Activated T-helper 17 cell treated with anti-CD3 and anti-CD28 coated beads, Interleukin-2, amount 50 U/mL, for 72 hours (primary cell): ENCODE results near the gene ZNHIT1. TPM values are rescaled to one million over a fixed set of nuclear protein-coding genes. Genes with fewer than 3 reads are reported as not detected.

ENCODE experiments used
- ATAC-seq: fragments of 150-1000 bp; cut with Tn5 transposase; replicated peaks from 2 replicates; pipeline ENCODE4 v1.10.0; 2021; ENCODE audit warnings: mild to moderate bottlenecking, moderate library complexity
- H3K27ac Mint-ChIP-seq: one replicate; pipeline ENCODE4 v1.8.0; 2022; ENCODE audit warnings: mixed read lengths
- H3K27me3 Mint-ChIP-seq: one replicate; pipeline ENCODE4 v1.8.0; 2022; ENCODE audit warnings: mixed read lengths
- H3K36me3 Mint-ChIP-seq: one replicate; pipeline ENCODE4 v1.8.0; 2022; ENCODE audit warnings: low read depth, mild to moderate bottlenecking, mixed read lengths
- H3K4me1 Mint-ChIP-seq: one replicate; pipeline ENCODE4 v1.8.0; 2022; ENCODE audit warnings: mixed read lengths
- H3K4me3 Mint-ChIP-seq: one replicate; pipeline ENCODE4 v1.8.0; 2022; ENCODE audit warnings: mild to moderate bottlenecking, mixed read lengths
- H3K9me3 Mint-ChIP-seq: one replicate; pipeline ENCODE4 v1.8.0; 2022; ENCODE audit warnings: mixed read lengths
- total RNA-seq, 2 donors: library from RNA; stranded (reverse); gene quantifications; one replicate each; pipeline ENCODE4 v1.2.3, GENCODE V29; 2022

ZNHIT1 gene
- total RNA-seq, 2 donors from 2014 or later = 49.3 to 56.8 TPM

DNA sequence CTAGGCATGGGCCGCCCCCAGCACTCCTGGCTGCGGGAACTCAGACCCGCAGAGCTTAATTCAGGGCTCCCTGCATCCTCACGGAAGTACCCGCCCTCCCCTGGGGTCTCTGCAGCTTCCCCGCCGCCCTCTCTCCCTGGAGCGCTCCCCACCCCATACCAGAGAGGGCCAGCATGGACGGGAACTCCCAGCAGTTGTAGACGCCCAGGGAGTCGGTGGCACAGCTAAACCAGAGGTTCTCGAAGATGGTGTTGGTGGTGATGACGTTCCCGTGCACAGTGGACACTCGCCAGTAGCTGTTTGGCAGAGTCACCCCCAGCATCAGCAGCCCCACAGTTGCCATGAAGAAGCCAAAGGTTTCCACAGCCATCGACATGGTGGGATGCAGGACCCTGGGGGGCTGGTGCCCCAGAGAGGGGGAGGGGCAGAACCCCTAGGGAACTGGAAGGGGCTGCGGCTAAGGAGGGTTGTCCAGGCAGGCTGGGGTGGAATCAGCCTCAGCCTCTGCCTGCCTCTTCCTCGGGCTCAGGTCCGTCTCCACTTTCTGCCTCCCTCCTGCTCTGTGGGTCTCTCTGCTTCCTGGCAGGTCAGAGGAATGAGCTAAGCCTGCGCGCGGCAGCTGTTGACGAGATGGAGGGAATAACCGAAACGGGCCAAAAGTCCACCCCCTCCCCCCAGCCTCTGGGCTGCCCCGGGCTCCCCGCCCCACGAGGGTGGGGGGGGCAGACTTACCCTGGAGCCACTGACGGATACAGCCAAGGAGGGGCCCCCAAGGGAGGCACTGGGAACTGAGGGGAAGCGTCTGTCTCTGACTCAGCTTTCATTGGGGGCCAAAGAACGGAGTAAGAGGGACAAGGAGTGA lies 19.5 kb downstream of the ZNHIT1 start, which contains the start of gene CLDN15:
CLDN15 (minus strand) TSS at position 597 of the 862 bp plus-strand sequence; CDS start at position 376, 221 bp downstream.
- Mint-ChIP-seq H3K9me3 (no peaks in the 10 kb centered on the region), H3K36me3 (peaks cover 22% of the 10 kb centered on the region), H3K4me3 (no peak within 1 kb of the TSS), H3K27me3 (no peaks in the 10 kb centered on the region), H3K4me1 (no peaks in the 10 kb centered on the region), H3K27ac (no peak within 1 kb of the TSS)
- ATAC-seq = no peak

DNA sequence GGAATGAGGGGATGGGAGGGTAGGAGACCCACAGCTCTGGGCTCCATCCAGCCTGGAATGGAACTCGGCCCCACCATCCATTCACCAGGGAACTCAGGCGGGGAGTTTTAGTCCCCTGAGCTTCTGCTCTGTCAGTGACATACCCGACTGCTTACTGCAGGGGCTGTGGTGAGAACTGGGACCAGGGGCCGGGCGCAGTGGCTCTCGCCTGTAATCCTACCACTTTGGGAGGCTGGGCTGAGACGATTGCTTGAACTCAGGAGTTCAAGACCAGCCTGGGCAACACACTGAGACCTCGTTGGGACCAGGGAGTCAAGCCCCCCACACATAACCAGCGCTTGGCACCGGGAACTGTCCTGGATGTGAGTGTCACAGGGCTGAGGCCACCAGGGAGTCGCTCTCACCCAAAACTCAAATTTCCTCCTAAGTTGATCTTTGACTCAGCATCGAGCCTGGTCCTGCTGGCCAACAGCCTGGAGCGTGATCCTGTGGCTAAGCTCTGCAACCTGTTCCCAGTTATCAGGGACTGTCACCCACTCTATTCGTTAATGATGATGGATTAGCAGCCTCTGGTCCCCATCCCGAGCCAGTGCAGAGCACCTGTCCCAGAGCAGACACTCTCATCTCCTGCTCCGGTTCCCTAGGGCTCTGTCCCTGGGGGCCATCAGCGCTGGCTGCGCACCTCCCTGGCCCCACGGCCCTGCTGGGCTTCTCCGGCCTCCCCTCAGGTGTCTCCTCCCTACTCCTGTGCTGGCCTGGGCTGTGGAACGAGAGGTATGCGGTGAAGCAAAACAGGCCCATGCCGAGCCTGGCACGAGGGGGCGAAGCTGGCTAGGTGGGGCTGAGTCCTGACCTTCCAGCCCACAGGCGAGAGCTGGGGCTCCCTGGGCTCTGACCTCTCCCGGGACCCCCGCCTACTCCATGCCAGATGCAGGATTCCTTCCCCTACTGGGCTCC lies 20.5 kb downstream of the ZNHIT1 start:
- peaks cover 29% of the 10 kb centered on the region for H3K36me3 Mint-ChIP-seq
- no peak for ATAC-seq
- no peaks in the 10 kb centered on the region for H3K9me3 Mint-ChIP-seq
- H3K4me1 Mint-ChIP-seq = no peaks in the 10 kb centered on the region
- no peak overlapping the region for H3K4me3 Mint-ChIP-seq
- no peak overlapping the region for H3K27ac Mint-ChIP-seq
- H3K27me3 Mint-ChIP-seq = no peaks in the 10 kb centered on the region

DNA sequence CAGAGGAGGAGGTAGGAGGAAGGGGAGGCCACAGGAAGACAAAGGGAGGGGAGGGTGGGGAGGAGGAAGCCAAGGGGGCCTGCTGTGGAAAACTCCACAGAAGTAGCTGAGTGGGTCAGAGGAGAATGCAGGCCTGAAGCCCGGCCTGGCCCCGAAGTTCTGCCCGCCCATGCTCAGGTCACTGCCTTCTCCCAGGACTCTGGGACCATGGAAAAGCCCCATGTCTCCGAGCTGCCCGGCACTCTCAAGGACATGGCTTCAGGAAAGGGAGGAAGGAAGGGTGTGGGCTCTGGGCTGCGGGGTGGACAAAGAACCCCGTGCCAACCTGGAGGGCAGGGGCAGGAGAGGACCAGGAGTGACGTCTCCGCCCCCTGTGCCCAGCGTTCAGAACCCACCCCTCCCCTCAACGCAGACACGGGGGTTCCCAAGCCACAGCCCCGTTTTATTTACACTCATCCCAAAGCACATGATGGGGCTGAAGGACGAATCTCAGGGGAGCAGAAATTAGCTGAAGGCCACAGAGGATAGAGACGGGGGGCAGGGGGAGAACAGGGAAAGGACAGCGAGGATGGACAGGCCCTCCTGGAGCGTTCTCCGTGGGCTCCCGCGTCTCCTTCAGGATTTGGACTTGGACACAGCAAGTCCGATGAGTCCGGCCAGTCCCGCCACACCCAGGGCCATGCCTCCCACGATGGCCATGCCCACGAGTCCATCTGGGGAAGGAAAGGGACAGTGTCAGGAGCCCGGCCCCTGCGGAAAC lies 21.4 kb downstream of the ZNHIT1 start:
- Mint-ChIP-seq H3K27ac (no peak overlapping the region), H3K4me3 (no peak overlapping the region), H3K9me3 (no peaks in the 10 kb centered on the region), H3K4me1 (no peaks in the 10 kb centered on the region), H3K27me3 (no peaks in the 10 kb centered on the region), H3K36me3 (peaks cover 33% of the 10 kb centered on the region)
- ATAC-seq = no peak

DNA sequence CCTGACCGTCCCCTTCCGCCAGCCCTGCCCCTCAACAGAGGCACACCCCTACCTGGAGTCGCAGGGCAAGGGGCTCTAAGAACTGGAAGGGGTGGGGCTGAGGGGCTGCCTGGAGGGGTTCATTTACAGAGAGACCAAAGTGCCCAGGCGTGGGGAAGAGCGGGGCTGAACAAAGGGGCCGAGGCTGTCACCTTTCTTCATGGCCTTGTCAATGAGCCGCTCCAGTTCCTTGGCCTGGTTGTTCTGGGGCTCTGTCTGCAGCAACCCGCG lies 21.9 kb downstream of the ZNHIT1 start:
- Mint-ChIP-seq H3K27ac (no peak overlapping the region), H3K4me3 (no peak overlapping the region), H3K4me1 (no peaks in the 10 kb centered on the region), H3K36me3 (peaks cover 37% of the 10 kb centered on the region), H3K27me3 (no peaks in the 10 kb centered on the region), H3K9me3 (no peaks in the 10 kb centered on the region)
- no peak for ATAC-seq

DNA sequence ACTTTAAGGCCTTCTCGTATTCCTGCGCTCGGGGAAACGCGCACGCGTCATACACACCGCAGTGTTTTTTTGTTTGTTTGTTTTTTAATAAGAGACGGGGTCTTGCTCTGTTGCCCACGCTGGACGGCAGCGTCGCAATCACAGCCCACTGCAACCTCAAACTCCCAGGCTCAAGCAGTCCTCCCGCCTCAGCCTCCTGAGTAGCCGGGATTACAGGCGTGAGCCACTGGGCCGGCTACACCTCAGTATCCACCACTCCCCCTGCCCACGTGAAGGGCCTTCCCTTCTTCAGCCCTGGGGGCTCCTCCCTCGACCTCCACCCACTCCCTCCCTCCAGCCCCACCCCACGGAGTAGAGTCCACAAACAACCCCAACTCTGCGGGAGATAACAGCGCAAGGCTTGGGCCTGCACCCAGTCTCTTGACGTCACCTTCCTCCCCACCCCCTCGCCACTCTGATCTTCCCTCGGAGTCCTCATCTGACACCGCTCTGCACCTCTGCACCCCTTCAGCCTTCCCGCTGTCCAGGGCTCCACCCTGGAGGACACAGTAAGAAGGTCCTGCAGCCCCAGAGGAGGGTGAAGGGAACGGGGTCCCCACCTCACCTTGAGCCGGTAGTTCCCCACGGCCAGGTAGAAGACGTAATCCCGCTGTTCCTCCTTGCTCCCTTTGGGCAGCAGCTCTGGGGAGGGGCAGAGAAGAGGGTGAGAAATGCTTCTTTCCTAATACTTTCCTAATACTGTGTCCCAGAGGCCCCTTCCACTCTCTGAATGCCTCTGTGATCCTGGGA lies 22.5 kb downstream of the ZNHIT1 start:
- ATAC-seq = no peak
- Mint-ChIP-seq H3K27me3 (no peaks in the 10 kb centered on the region), H3K4me3 (no peak overlapping the region), H3K9me3 (no peaks in the 10 kb centered on the region), H3K36me3 (peaks cover 43% of the 10 kb centered on the region), H3K4me1 (no peaks in the 10 kb centered on the region), H3K27ac (no peak overlapping the region)

DNA sequence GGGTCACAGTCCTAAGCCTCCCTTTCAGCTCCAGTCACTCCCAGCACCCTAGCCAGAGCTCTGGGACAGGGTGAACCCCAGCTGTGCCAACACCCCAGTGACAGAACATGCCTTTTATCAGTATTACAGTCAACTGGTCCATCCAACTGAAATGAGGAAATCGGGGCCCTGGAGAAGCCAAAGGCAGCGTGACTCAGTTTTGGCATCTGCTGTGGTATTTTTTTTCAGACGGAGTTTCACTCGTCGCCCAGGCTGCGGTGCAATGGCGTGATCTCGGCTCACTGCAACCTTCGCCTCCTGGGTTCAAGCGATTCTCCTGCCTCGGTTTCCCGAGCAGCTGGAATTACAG lies 23.0 kb downstream of the ZNHIT1 start:
- H3K4me1 Mint-ChIP-seq = no peaks in the 10 kb centered on the region
- H3K27me3 Mint-ChIP-seq = no peaks in the 10 kb centered on the region
- H3K4me3 Mint-ChIP-seq = no peak overlapping the region
- H3K27ac Mint-ChIP-seq = no peak overlapping the region
- ATAC-seq = no peak
- H3K36me3 Mint-ChIP-seq = peaks cover 47% of the 10 kb centered on the region
- H3K9me3 Mint-ChIP-seq = no peaks in the 10 kb centered on the region

DNA sequence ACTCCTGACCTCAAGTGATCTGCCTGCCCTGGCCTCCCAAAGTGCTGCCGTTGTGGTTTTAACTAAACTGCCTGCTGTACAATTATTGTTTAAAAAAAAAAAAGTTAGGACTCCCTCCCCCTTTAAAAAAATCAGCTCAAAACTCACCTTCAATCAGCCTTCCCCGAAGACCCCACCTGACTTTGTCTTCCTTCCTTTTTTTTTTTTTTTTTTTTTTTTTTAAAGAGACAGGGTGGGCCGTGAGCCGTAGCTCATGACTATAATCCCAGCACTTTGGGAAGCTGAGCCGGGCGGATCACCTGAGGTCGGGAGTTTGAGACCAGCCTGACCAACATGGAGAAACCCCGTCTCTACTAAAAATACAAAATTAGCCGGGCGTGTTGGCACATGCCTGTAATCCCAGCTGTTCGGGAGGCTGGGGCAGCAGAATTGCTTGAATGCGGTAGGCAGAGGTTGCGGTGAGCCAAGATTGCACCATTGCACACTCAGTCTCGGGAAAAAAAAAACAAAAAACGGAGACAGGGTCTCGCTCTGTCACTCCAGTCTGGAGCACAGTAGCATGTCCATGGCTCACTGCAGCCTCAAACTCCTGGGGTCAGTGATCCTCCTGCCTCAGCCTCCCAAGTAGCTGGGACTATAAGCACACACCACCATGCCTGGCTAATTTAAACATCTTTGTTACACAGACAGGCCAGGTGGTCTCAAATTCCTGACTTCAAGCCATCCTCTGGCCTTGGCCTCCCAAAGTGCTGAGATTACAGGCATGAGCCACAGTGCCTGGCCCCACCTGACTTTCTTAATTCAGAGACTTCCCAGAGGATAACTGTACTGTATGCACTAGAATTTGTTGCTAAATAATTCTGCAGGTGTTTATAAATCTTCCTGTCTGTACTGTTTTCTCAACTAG lies 23.7 kb downstream of the ZNHIT1 start:
- H3K27me3 Mint-ChIP-seq = no peaks in the 10 kb centered on the region
- no peaks in the 10 kb centered on the region for H3K9me3 Mint-ChIP-seq
- no peak for ATAC-seq
- no peak overlapping the region for H3K27ac Mint-ChIP-seq
- H3K36me3 Mint-ChIP-seq = peaks cover 47% of the 10 kb centered on the region
- H3K4me3 Mint-ChIP-seq = no peak overlapping the region
- no peaks in the 10 kb centered on the region for H3K4me1 Mint-ChIP-seq

DNA sequence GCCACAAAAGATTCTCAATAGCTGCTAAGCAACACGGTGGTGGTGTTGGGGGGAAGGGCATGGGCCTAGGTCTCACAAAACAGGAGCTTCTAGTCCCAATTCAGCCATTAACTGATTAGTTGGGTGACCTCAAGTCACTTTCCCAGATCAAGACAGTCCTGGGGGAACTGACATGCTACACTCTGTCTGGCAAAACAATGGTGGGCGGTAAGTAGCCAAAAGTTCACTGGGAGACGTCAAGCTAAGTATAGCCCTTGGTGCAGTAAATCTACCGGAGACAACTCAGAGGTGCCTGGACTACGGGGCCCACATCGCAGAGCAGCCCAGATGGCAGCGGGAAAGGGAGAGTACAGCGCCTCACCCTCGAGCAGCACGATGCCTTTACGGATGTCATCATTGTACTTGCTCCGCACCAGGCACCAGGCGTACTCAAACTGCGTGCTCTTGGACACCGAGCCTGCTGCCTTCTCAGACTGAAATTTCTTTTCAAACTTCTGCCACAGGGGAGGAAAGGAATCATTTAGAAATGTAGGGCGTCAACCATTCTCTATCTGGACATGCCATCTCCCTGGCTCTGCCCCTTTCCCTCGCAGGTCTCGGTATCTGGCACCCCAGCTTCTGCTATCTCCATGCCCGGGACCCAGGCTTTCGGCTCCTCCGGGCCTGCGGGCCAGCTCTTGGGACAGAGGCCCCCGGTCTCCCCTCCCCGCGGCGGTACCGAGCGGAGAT lies 25.8 kb downstream of the ZNHIT1 start:
- H3K27me3 Mint-ChIP-seq = no peaks in the 10 kb centered on the region
- peaks cover 4% of the 10 kb centered on the region for H3K4me1 Mint-ChIP-seq
- H3K4me3 Mint-ChIP-seq = peak overlapping the region; percentile 79
- peaks cover 64% of the 10 kb centered on the region for H3K36me3 Mint-ChIP-seq
- ATAC-seq = no peak
- no peaks in the 10 kb centered on the region for H3K9me3 Mint-ChIP-seq
- H3K27ac Mint-ChIP-seq = peak overlapping the region; percentile 79

DNA sequence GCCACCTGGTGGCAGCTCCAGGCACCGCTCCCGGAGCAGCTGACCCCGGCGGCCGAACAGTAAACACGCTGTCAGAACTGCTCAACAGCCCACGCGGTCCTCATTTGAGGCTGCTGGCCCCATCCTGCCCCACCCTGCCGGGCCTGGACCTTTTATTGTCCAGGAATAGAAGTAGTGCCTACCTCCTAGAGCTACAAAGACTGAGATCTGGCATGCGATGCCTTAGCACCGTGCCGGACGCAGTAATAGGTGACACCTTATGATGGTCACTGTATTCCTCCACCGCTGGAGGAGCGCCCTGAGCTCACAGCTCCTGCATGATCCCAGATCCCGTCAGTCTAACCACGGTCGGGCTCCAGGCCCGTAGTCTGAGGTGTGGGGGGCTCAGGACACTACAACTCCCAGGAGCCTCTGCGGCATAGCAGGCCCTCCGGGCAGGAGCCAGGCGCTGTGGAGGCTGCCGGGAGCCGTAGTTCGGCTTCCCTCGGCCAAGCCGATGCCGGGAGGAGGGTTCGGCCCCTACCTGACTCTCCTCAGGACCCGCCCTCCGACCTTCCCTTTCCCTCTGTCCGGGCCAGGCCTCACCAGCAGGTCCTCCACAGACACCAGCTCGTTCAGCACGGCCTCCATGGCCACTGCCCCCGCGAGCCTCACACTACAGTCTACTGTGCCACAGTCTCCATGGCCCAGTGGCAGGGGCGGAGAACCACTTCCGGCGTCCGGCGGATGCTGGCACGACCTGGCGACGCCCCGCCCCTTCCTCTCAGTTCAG lies 26.6 kb downstream of the ZNHIT1 start, which contains the start of gene FIS1:
FIS1 (minus strand) TSS at position 707 of the 772 bp plus-strand sequence; CDS start at position 630, 77 bp downstream.
- Mint-ChIP-seq H3K4me3 (peak within 1 kb of the TSS; percentile 79), H3K27ac (peak within 1 kb of the TSS; percentile 79), H3K4me1 (peaks cover 4% of the 10 kb centered on the region), H3K27me3 (no peaks in the 10 kb centered on the region), H3K36me3 (peaks cover 65% of the 10 kb centered on the region), H3K9me3 (no peaks in the 10 kb centered on the region)
- ATAC-seq = peak; percentile 94

DNA sequence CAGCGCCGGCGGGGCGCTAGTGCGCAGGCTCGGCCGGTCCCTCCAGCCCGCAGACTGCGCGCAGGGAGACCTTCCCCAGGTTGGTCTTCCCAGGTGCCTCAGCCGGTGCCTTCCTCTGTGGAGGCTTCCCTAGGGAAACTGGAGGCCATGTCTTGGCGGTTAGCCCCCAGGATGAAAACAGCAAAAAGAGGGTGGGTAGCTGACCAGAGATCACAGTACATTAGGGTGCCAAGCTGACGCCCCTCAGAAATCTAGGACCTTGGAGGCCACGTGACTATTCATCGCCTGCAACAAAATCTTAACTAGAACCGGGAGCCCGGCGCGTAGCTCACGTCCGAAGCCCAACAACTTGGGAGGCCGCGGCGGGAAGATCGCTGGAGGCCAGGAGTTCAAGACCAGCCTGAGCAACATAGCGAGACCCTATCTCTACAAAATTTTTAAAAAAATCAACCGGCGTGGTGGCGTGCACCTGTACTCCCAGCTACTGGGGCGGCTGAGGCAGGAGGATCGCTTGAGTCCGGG lies 27.2 kb downstream of the ZNHIT1 start:
- Mint-ChIP-seq H3K27ac (peak overlapping the region; percentile 79), H3K4me1 (peaks cover 9% of the 10 kb centered on the region), H3K36me3 (peaks cover 65% of the 10 kb centered on the region), H3K4me3 (peak overlapping the region; percentile 79), H3K9me3 (no peaks in the 10 kb centered on the region), H3K27me3 (no peaks in the 10 kb centered on the region)
- no peak for ATAC-seq

DNA sequence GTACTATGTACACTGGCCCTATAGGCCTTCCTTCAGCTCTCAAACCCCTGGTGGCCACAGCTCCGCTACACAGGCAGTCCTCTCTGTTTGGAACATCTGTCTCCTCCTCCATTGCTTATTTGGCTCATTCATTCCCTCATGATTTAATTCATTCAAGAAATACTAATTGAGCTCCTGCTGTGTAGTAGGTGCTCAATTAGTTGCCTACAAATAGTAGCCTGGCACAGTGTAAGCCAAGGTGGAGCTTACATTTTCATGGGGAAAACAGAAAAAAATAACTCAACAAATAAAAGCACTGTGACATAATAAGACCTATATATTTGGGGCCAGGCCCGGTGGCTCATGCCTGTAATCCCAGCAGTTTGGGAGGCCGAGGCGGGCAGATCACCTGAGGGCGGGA lies 30.3 kb downstream of the ZNHIT1 start:
- ATAC-seq = no peak
- Mint-ChIP-seq H3K36me3 (peaks cover 69% of the 10 kb centered on the region), H3K27me3 (no peaks in the 10 kb centered on the region), H3K4me1 (peaks cover 21% of the 10 kb centered on the region), H3K9me3 (no peaks in the 10 kb centered on the region), H3K4me3 (no peak overlapping the region), H3K27ac (no peak overlapping the region)

DNA sequence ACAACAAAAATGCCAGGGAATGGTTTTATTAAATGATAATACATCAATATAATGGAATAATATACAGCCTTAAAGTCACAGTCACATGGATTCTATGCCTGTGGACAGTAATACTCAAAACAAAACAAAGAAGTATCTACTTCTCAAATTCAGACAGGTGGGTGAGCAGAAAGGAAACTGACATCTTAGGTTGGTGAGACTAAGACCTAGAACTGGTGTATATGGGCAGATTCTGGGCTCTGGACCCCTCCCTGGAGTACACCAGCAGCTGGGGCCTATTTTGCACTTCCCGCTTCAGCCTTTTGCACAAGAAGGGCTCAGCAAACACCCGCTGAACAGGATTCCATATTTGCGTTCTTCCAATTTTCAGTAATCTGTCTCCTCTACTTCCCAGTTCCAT lies 32.4 kb downstream of the ZNHIT1 start:
- H3K4me1 Mint-ChIP-seq = peaks cover 21% of the 10 kb centered on the region
- no peaks in the 10 kb centered on the region for H3K9me3 Mint-ChIP-seq
- H3K4me3 Mint-ChIP-seq = peak overlapping the region; percentile 98
- H3K36me3 Mint-ChIP-seq = peaks cover 55% of the 10 kb centered on the region
- no peak for ATAC-seq
- peak overlapping the region; percentile 63 for H3K27ac Mint-ChIP-seq
- H3K27me3 Mint-ChIP-seq = no peaks in the 10 kb centered on the region
